IMR-90 (cell line): ENCODE results near the gene ACP1. TPM values are rescaled to one million over a fixed set of nuclear protein-coding genes. Genes with fewer than 3 reads are reported as not detected.

Source experiments
- ATAC-seq: fragments of 200-7000 bp; cut with Tn5 transposase; 2 replicates; pipeline ENCODE4 v1.9.1; 2020; ENCODE audit warnings: low read depth, mild to moderate bottlenecking, moderate library complexity
- BruUV-seq: library from RNA; stranded (reverse); fragments of 400-500 nt; replicated peaks from 2 replicates; lab custom pipeline; 2021; lab: Mats Ljungman, UMichigan
- CTCF ChIA-PET: fragments of 300-600 bp; formaldehyde crosslinking; extraction: SDS; loops from one replicate; lab custom pipeline; 2021; ENCODE audit warnings: antibody characterized with exemption; lab: Yijun Ruan, JAX
- POLR2A ChIA-PET: fragments of 300-600 bp; sonication (Branson Sonifier 250); formaldehyde crosslinking; loops from one replicate; lab custom pipeline; 2022; ENCODE audit warnings: antibody characterized with exemption; ENCODE audit not compliant: unreplicated experiment; lab: Charles Lee
- DNase-seq: peaks from one replicate; pipeline ENCODE4 v3.0.0; 2013
- H2AFZ ChIP-seq: replicated peaks from 2 replicates; pipeline ENCODE3; 2013; ENCODE audit warnings: low read length, mild to moderate bottlenecking; ENCODE audit not compliant: poor library complexity
- H2AK5ac ChIP-seq: 2 replicates; pipeline ENCODE4 v1.6.1; 2013; ENCODE audit warnings: low read depth, low read length, inconsistent platforms
- H2AK9ac ChIP-seq: replicated peaks from 2 replicates; pipeline ENCODE3; 2013; ENCODE audit warnings: mild to moderate bottlenecking, low read depth, low read length, moderate library complexity; ENCODE audit not compliant: poor library complexity
- H2BK120ac ChIP-seq: 2 replicates; pipeline ENCODE4 v1.6.1; 2013; ENCODE audit warnings: low read depth, low read length, inconsistent platforms
- H2BK15ac ChIP-seq: 3 replicates; pipeline ENCODE4 v1.6.1; 2013; ENCODE audit warnings: low read depth, low read length, inconsistent platforms
- H2BK20ac ChIP-seq: 2 replicates; pipeline ENCODE4 v1.6.1; 2013; ENCODE audit warnings: low read depth, mild to moderate bottlenecking, inconsistent platforms, low read length, moderate library complexity
- H2BK5ac ChIP-seq: 2 replicates; pipeline ENCODE4 v1.6.1; 2013; ENCODE audit warnings: mild to moderate bottlenecking, low read depth, low read length, inconsistent platforms; ENCODE audit not compliant: poor library complexity, severe bottlenecking
- H3K14ac ChIP-seq: replicated peaks from 2 replicates; pipeline ENCODE4 v1.6.1; 2013; ENCODE audit warnings: low read depth, low read length, inconsistent platforms
- H3K18ac ChIP-seq: 2 replicates; pipeline ENCODE4 v1.6.1; 2013; ENCODE audit warnings: low read depth, low read length, control low read depth
- H3K23ac ChIP-seq: 2 replicates; pipeline ENCODE4 v1.6.1; 2013; ENCODE audit warnings: low read depth, low read length, inconsistent platforms
- H3K27ac ChIP-seq: 2 replicates; pipeline ENCODE4 v1.5.1; 2013; ENCODE audit warnings: mild to moderate bottlenecking, control low read depth, low read length; ENCODE audit not compliant: insufficient read depth
- H3K27me3 ChIP-seq: 2 replicates; pipeline ENCODE4 v1.6.1; 2013; ENCODE audit warnings: low read length; ENCODE audit not compliant: control insufficient read depth, insufficient read depth
- H3K36me3 ChIP-seq: 2 replicates; pipeline ENCODE4 v1.6.1; 2013; ENCODE audit warnings: low read length, mixed read lengths; ENCODE audit not compliant: control insufficient read depth, insufficient read depth
- H3K4ac ChIP-seq: 2 replicates; pipeline ENCODE4 v1.6.1; 2013; ENCODE audit warnings: low read depth, low read length, inconsistent platforms
- H3K4me1 ChIP-seq: 2 replicates; pipeline ENCODE4 v1.6.1; 2013; ENCODE audit warnings: low read length, mixed read lengths; ENCODE audit not compliant: control insufficient read depth, insufficient read depth
- H3K4me2 ChIP-seq: 2 replicates; pipeline ENCODE4 v1.6.1; 2013; ENCODE audit warnings: low read depth, mild to moderate bottlenecking, control low read depth, low read length, moderate library complexity
- H3K4me3 ChIP-seq: 2 replicates; pipeline ENCODE4 v1.5.1; 2013; ENCODE audit warnings: low read depth, mild to moderate bottlenecking, control low read depth, low read length, moderate library complexity; ENCODE audit not compliant: insufficient read depth
- H3K56ac ChIP-seq: 2 replicates; pipeline ENCODE4 v1.6.1; 2013; ENCODE audit warnings: low read length, inconsistent platforms; ENCODE audit not compliant: insufficient read depth; ENCODE audit errors: extremely low read depth
- H3K79me1 ChIP-seq, 2 experiments: 2 replicates each; pipeline ENCODE4 v1.6.1; 2013; ENCODE audit warnings: low read length in 2 of 2, inconsistent platforms in 1 of 2, low read depth in 1 of 2
- H3K9ac ChIP-seq: 2 replicates; pipeline ENCODE4 v1.6.1; 2013; ENCODE audit warnings: low read depth, low read length, control low read depth
- H3K9me1 ChIP-seq: 2 replicates; pipeline ENCODE4 v1.6.1; 2013; ENCODE audit warnings: low read length, inconsistent platforms; ENCODE audit not compliant: insufficient read depth
- H3K9me3 ChIP-seq: 2 replicates; pipeline ENCODE4 v1.6.1; 2013; ENCODE audit warnings: low read length; ENCODE audit not compliant: control insufficient read depth, insufficient read depth
- H4K20me1 ChIP-seq: 2 replicates; pipeline ENCODE4 v1.6.1; 2013; ENCODE audit warnings: low read length, inconsistent platforms; ENCODE audit not compliant: insufficient read depth
- H4K5ac ChIP-seq: 2 replicates; pipeline ENCODE4 v1.6.1; 2013; ENCODE audit warnings: mild to moderate bottlenecking, low read depth, low read length, control low read depth
- H4K8ac ChIP-seq, 2 experiments: 2 replicates each; pipeline ENCODE4 v1.6.1; 2013; ENCODE audit warnings: low read depth in 2 of 2, low read length in 2 of 2, control low read depth in 1 of 2, inconsistent platforms in 1 of 2
- H4K91ac ChIP-seq: 2 replicates; pipeline ENCODE4 v1.6.1; 2013; ENCODE audit warnings: low read depth, low read length, inconsistent platforms; ENCODE audit not compliant: insufficient read depth
- MAZ ChIP-seq: IDR thresholded peaks from 2 replicates; pipeline ENCODE4 v1.6.1; 2012; ENCODE audit warnings: low read depth, mild to moderate bottlenecking, low read length, improper control_type of control experiment, moderate library complexity, borderline replicate concordance
- POLR2A ChIP-seq: IDR thresholded peaks from 2 replicates; pipeline ENCODE4 v1.6.1; 2012; ENCODE audit warnings: mild to moderate bottlenecking, low read depth, low read length
- WGBS, 2 experiments: methylation state at CpG; one replicate each; pipeline versions ENCODE4 v1.1.5 to v1.1.7; 2013; ENCODE audit warnings: missing lambda C conversion rate in 2 of 2; ENCODE audit not compliant: insufficient read length in 1 of 2; ENCODE audit errors: extremely low coverage in 2 of 2; 5-methylcytosine and 5-hydroxymethylcytosine counted together
- dilution Hi-C: fragments of 300-500 bp; cut with HindIII; formaldehyde crosslinking; loops from one replicate; pipeline ENCODE4 v1.14.3; 2018; ENCODE audit warnings: low sequenced_read_pairs; ENCODE audit not compliant: unreplicated experiment
- in situ Hi-C: fragments of 300-500 bp; cut with MboI; formaldehyde crosslinking; loops from 3 replicates; pipeline ENCODE4 v1.14.3; 2019; ENCODE audit warnings: low sequenced_read_pairs, inconsistent platforms, mixed read lengths
- intact Hi-C: fragments of 100-400 bp; cut with micrococcal nuclease; formaldehyde crosslinking; loops from 2 replicates; pipeline ENCODE4 v1.10.0; 2022
- polyA plus RNA-seq, 3 experiments: library from polyadenylated mRNA; depleted of rRNA; stranded (reverse); fragments of >200 nt; gene quantifications; 2 replicates each; pipeline ENCODE4 v1.2.3, GENCODE V29; 2012; ENCODE audit warnings: low replicate concordance in 1 of 3
- total RNA-seq: library from RNA; depleted of rRNA; stranded (reverse); fragments of >200 nt; gene quantifications from 2 replicates; pipeline ENCODE4 v1.2.3, GENCODE V29; 2012
- TF ChIP-seq, protein P1 (sequence below): conservative IDR thresholded peaks from 2 replicates; pipeline ENCODE4 v1.5.1; 2012; ENCODE audit warnings: mild to moderate bottlenecking, low read depth, low read length, improper control_type of control experiment

The ACP1 gene
- total and polyA plus RNA-seq, 2 of the 4 experiments (the other 2 are of a cell fraction): 85.7 to 104 TPM

DNA sequence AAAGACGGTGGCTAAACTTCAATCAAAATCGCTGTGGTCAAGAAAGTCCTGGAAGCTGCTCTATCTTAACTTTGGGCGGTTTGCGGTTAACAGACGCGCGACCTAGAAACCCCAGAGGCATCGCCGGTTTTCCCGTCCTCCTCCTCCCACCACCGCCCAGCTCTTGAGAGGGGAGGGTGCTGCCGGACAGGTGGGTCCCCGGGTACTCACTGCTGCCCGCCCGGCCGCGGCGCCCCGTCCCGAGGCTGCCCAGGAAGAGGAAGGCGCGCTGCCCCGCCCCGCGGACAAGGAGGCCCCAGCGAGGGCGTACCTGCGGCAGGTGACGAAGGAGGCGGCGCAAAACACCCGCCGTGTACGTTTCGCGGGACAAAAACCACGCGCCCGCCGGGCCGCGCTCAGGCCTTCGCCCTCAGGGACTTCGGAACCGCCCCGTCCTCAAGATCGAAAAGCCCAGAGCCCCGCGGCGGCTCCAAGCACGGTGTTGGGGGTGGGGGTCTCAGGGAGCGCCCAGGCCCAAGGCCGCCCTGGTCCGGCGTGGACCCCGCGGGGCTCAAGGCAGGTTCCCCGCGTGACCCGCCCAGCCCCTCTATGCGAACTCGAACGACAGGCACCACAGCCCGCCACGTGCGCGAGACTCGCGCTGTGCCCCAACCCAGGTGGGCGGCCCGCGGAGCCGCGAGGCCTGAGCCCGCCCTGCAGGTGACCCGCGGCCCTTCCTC is 814 bp upstream of the ACP1 start, which contains the start of gene SH3YL1:
TSS of gene SH3YL1 (minus strand) at position 259 of the 719 bp plus-strand sequence. CDS start at position 211, 48 bp downstream.
- in situ Hi-C loops (no loop called here), intact Hi-C loops (loop anchor here (1.0 to 5.0 kb wide), 2 partner anchors 26 to 413 kb away; partner anchors contain the start of gene TMEM18), dilution Hi-C loops (no loop called here)
- H3K79me1 ChIP-seq: peaks cover 16 to 37% of the 10 kb centered on the region in 2 experiments
- H3K14ac ChIP-seq: peak within 1 kb of the TSS; percentile 99
- no peaks in the 10 kb centered on the region for H3K9me3 ChIP-seq
- H3K56ac ChIP-seq: no peak within 1 kb of the TSS
- H4K20me1 ChIP-seq: peaks cover 21% of the 10 kb centered on the region; the same call in 1 of the 2 replicates
- no peak within 1 kb of the TSS for H2BK20ac ChIP-seq
- peak within 1 kb of the TSS; percentile 98 for H4K91ac ChIP-seq
- H2AK9ac ChIP-seq: peak within 1 kb of the TSS; percentile 92
- H2BK15ac ChIP-seq: no peak within 1 kb of the TSS
- peaks cover 12% of the 10 kb centered on the region for H3K4me1 ChIP-seq
- H4K5ac ChIP-seq: peak within 1 kb of the TSS; percentile 100
- peak within 1 kb of the TSS; percentile 95 for H3K18ac ChIP-seq
- H3K27me3 ChIP-seq: no peaks in the 10 kb centered on the region
- H3K4ac ChIP-seq: peak within 1 kb of the TSS; percentile 97
- H2BK120ac ChIP-seq: no peak within 1 kb of the TSS
- DNase-seq (no peak), ATAC-seq (peak; percentile 1)
- no peak within 1 kb of the TSS; the same call in 1 of the 2 replicates for H2AK5ac ChIP-seq
- H4K8ac ChIP-seq: peak within 1 kb of the TSS; percentile 74 to 99
- peak within 1 kb of the TSS; percentile 95 for H3K27ac ChIP-seq
- H2AFZ ChIP-seq: peak within 1 kb of the TSS; percentile 96
- peak within 1 kb of the TSS; percentile 92 for H3K4me2 ChIP-seq
- CTCF ChIA-PET: no interaction called here
- H3K9me1 ChIP-seq: peaks cover 3% of the 10 kb centered on the region
- peak within 1 kb of the TSS; percentile 98 for H3K4me3 ChIP-seq
- 2% methylated on average over 11 of the region's 77 CpGs; no CpG with 5 or more reads in 1 of the 2 experiments for WGBS, 2 experiments
- POLR2A ChIA-PET: interaction anchor here (0.5 kb wide), 1 partner anchor 22 kb away, joined by 3 read pairs; no protein-coding TSS in a partner anchor
- H3K36me3 ChIP-seq: no peaks in the 10 kb centered on the region; the same call in 1 of the 2 replicates
- TF ChIP-seq POLR2A: no peak
- TF ChIP-seq MAZ: no peak
- TF ChIP-seq, protein P1, sequence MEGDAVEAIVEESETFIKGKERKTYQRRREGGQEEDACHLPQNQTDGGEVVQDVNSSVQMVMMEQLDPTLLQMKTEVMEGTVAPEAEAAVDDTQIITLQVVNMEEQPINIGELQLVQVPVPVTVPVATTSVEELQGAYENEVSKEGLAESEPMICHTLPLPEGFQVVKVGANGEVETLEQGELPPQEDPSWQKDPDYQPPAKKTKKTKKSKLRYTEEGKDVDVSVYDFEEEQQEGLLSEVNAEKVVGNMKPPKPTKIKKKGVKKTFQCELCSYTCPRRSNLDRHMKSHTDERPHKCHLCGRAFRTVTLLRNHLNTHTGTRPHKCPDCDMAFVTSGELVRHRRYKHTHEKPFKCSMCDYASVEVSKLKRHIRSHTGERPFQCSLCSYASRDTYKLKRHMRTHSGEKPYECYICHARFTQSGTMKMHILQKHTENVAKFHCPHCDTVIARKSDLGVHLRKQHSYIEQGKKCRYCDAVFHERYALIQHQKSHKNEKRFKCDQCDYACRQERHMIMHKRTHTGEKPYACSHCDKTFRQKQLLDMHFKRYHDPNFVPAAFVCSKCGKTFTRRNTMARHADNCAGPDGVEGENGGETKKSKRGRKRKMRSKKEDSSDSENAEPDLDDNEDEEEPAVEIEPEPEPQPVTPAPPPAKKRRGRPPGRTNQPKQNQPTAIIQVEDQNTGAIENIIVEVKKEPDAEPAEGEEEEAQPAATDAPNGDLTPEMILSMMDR: no peak
- peak within 1 kb of the TSS; percentile 95 for H2BK5ac ChIP-seq
- peak within 1 kb of the TSS; percentile 99 for H3K9ac ChIP-seq
- BruUV-seq: no TSS peak
- peak within 1 kb of the TSS; percentile 96 for H3K23ac ChIP-seq
